Kidney (tissue), 14 donors: ENCODE data around the gene KDM8. TPM values are rescaled to one million over a fixed set of nuclear protein-coding genes. Genes with fewer than 3 reads are reported as not detected.

ENCODE experiments used
- DNase-seq, 5 donors: peaks; one replicate each; pipeline ENCODE4 v3.0.0-alpha.2; 2013 to 2020
- FAIRE-seq: peaks from 2 replicates; lab custom pipeline; 2012; peaks lifted over from hg19 to GRCh38; lab: Jason Lieb, UNC
- H3K27ac ChIP-seq, 2 donors: one replicate each; pipeline ENCODE4 v1.7.0; 2013; ENCODE audit warnings: low read depth in 2 of 2, low read length in 2 of 2, inconsistent platforms in 1 of 2
- H3K27me3 ChIP-seq: one replicate; pipeline ENCODE4 v1.7.1; 2013; ENCODE audit warnings: low read length, inconsistent platforms; ENCODE audit not compliant: control insufficient read depth, insufficient read depth
- H3K36me3 ChIP-seq, 3 donors: one replicate each; pipeline versions ENCODE4 v1.7.0 to v1.7.1; 2013; ENCODE audit warnings: low read length in 3 of 3, control low read depth in 1 of 3, inconsistent platforms in 1 of 3; ENCODE audit not compliant: insufficient read depth in 3 of 3, control insufficient read depth in 2 of 3
- H3K4me1 ChIP-seq, 3 donors: one replicate each; pipeline versions ENCODE4 v1.7.0 to v1.7.1; 2013; ENCODE audit warnings: low read length in 3 of 3, inconsistent platforms in 1 of 3, low read depth in 1 of 3; ENCODE audit not compliant: control insufficient read depth in 2 of 3, insufficient read depth in 2 of 3
- H3K4me3 ChIP-seq, 3 donors: one replicate each; pipeline versions ENCODE4 v1.7.0 to v1.8.1; 2013; ENCODE audit warnings: low read length in 3 of 3, control low read depth in 1 of 3, inconsistent platforms in 1 of 3
- H3K9ac ChIP-seq, 3 donors: one replicate each; pipeline versions ENCODE4 v1.7.0 to v1.7.1; 2013; ENCODE audit warnings: low read length in 3 of 3, control low read depth in 1 of 3, inconsistent platforms in 1 of 3
- H3K9me3 ChIP-seq, 3 donors: one replicate each; pipeline versions ENCODE4 v1.7.0 to v1.7.1; 2013; ENCODE audit warnings: low read length in 3 of 3, control low read depth in 1 of 3, inconsistent platforms in 1 of 3; ENCODE audit not compliant: control insufficient read depth in 2 of 3, insufficient read depth in 1 of 3
- intact Hi-C: fragments of 100-400 bp; cut with DNase I; formaldehyde crosslinking; loops from one replicate; pipeline ENCODE4 v1.11.1; 2022
- polyA plus RNA-seq: library from polyadenylated mRNA; stranded (reverse); fragments of 350-450 nt; fragmentation: Illumina TruSeq; extraction: RNeasy Lipid Tissue Mini Kit (QIAGEN cat#74804); gene quantifications from one replicate; pipeline ENCODE4 v1.2.3, GENCODE V29; 2014; ENCODE audit warnings: low read depth, low replicate concordance; ENCODE audit not compliant: insufficient read depth
- total RNA-seq: library from RNA; stranded (reverse); fragmentation: NEBNext Ultra II Directional; extraction: Animal tissue kit (Norgen Biotek cat#: 25700); gene quantifications from one replicate; pipeline ENCODE4 v1.2.1, GENCODE V29; 2021
- TF ChIP-seq, protein P1 (sequence below): IDR thresholded peaks from 3 replicates; pipeline ENCODE4 v1.5.1; 2012; ENCODE audit warnings: mild to moderate bottlenecking, moderate library complexity, borderline replicate concordance; ENCODE audit not compliant: insufficient read depth; ENCODE audit errors: extremely low read depth
- donor health status: control.
- donor health status: control.
- donor health status: control.
- donor health status: control.
- donor health status: control.
- donor health status: DM: yes; HTN: yes; CAD: no.
- donor health status: Normal renal cell carcinoma (clear cell type).

Gene KDM8
- total and polyA plus RNA-seq, 2 donors from 2014 or later = 6.3 to 8.5 TPM

- H3K4me1 ChIP-seq = peaks cover 0 to 3% (median 0%) of the 10 kb centered on the region in 3 donors
- H3K36me3 ChIP-seq = peaks cover 0 to 16% (median 11%) of the 10 kb centered on the region in 3 donors
- no peaks in the 10 kb centered on the region for H3K27me3 ChIP-seq
- peak in 4 of 5 donors; percentile 88 to 90 (median 90) for DNase-seq
- no peak overlapping the region for H3K9ac ChIP-seq
- intact Hi-C loops = no loop called here
- H3K27ac ChIP-seq = no peak overlapping the region
- no peak for FAIRE-seq
- H3K9me3 ChIP-seq = no peaks in the 10 kb centered on the region
- no peak overlapping the region for H3K4me3 ChIP-seq
- TF ChIP-seq, protein P1, sequence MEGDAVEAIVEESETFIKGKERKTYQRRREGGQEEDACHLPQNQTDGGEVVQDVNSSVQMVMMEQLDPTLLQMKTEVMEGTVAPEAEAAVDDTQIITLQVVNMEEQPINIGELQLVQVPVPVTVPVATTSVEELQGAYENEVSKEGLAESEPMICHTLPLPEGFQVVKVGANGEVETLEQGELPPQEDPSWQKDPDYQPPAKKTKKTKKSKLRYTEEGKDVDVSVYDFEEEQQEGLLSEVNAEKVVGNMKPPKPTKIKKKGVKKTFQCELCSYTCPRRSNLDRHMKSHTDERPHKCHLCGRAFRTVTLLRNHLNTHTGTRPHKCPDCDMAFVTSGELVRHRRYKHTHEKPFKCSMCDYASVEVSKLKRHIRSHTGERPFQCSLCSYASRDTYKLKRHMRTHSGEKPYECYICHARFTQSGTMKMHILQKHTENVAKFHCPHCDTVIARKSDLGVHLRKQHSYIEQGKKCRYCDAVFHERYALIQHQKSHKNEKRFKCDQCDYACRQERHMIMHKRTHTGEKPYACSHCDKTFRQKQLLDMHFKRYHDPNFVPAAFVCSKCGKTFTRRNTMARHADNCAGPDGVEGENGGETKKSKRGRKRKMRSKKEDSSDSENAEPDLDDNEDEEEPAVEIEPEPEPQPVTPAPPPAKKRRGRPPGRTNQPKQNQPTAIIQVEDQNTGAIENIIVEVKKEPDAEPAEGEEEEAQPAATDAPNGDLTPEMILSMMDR = no peak
Observed at GRCh38 chr16:27228621-27229501, 25.5 kb downstream of the KDM8 start.

- DNase-seq (peak in 1 of 5 donors; percentile 47), FAIRE-seq (no peak)
- H3K27me3 ChIP-seq = no peaks in the 10 kb centered on the region
- TF ChIP-seq, protein P1 = no peak
- H3K27ac ChIP-seq = no peak overlapping the region
- no peak overlapping the region for H3K4me3 ChIP-seq
- H3K9ac ChIP-seq = no peak overlapping the region
- H3K9me3 ChIP-seq = no peaks in the 10 kb centered on the region
- peaks cover 0 to 17% (median 11%) of the 10 kb centered on the region in 3 donors for H3K36me3 ChIP-seq
- peaks cover 0 to 4% (median 3%) of the 10 kb centered on the region in 3 donors for H3K4me1 ChIP-seq
- intact Hi-C loops = loop anchor here (10.0 kb wide), 1 partner anchor 115 kb away; no protein-coding TSS in a partner anchor
Observed at GRCh38 chr16:27229891-27230470, 26.7 kb downstream of the KDM8 start.

DNA sequence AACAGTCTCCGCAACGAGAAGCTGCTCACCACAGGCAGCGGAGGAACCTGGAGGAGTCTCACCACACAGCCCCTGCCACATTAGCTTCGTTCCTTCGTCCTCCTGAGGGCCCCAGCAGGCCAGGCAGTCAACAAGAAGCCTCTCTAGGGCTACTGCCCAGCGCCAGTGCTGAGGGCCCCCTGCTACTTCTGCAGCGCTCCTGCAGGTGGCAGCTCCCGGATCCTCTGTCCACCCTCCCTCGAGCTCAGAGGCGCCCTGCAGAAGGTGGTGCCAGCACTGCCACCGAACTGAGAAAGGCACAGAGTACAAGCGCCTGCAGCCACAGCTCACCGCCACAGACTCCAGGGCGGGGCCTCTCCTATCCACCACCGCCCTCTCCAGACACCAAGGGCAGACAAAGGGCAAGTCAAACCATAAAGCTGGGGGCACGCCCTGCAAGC, 27.3 kb downstream of the KDM8 start:
- no peak overlapping the region for H3K9ac ChIP-seq
- H3K27ac ChIP-seq = no peak overlapping the region
- H3K9me3 ChIP-seq = no peaks in the 10 kb centered on the region
- no peak for FAIRE-seq
- TF ChIP-seq, protein P1 = no peak
- H3K4me3 ChIP-seq = no peak overlapping the region
- H3K36me3 ChIP-seq = peaks cover 0 to 16% (median 7%) of the 10 kb centered on the region in 3 donors
- H3K27me3 ChIP-seq = no peaks in the 10 kb centered on the region
- peaks cover 0 to 8% (median 8%) of the 10 kb centered on the region in 3 donors for H3K4me1 ChIP-seq
- intact Hi-C loops = loop anchor here (10.0 kb wide), 1 partner anchor 114 kb away; no protein-coding TSS in a partner anchor
- DNase-seq = peak in 1 of 5 donors; percentile 53
